Measurements from ENCODE around the gene CRADD.
"Not testable (repeated sequence)": the region's sequence is repeated elsewhere in the genome, so short reads cannot be mapped to it uniquely, and the experiment has no call there.

Gene CRADD

GRCh38 chr12:93780101-93780641 is 103.0 kb downstream of the CRADD start:
- peaks cover 5% of the 10 kb centered on the region; the same call in 1 of the 2 replicates for H3K4me1 ChIP-seq (ENCODE audit: control insufficient read depth, insufficient read depth, low read length)
- H3K4me3 ChIP-seq (ENCODE audit: low read depth, low read length) = no peak overlapping the region
- ChIA-PET CTCF (interaction anchor here (0.6 to 1.1 kb wide), 2 partner anchors 14 to 1033 kb away, joined by 3 to 7 read pairs; no protein-coding TSS in a partner anchor), POLR2A (no interaction called here)
- H3K27ac ChIP-seq (ENCODE audit: extremely low read depth, low read depth, low read length) = no peak overlapping the region
- H3K9me3 ChIP-seq (ENCODE audit: control insufficient read depth, insufficient read depth, low read depth, low read length) = no peaks in the 10 kb centered on the region
- TF ChIP-seq ZNF133 (tag by site-specific recombination; IDR thresholded peaks at IDR 0.05) = no peak
- TF ChIP-seq ZNF16 (tag by site-specific recombination; IDR thresholded peaks at IDR 0.05; ENCODE audit: low read depth) = no peak
- TF ChIP-seq KLF7 (tag by site-specific recombination; IDR thresholded peaks at IDR 0.05; ENCODE audit: borderline replicate concordance) = no peak
- no peak for TF ChIP-seq ZNF843 (tag by site-specific recombination; IDR thresholded peaks at IDR 0.05)
- TF ChIP-seq ZBTB21 (tag by site-specific recombination; IDR thresholded peaks at IDR 0.05) = no peak
- no peaks in the 10 kb centered on the region for H3K36me3 ChIP-seq (ENCODE audit: control insufficient read depth in 2 of 2, insufficient read depth in 1 of 2, low read length in 2 of 2)

- POLR2A ChIA-PET; H3K9me3 ChIP-seq (ENCODE audit: control insufficient read depth, insufficient read depth, low read depth, low read length); H3K27ac ChIP-seq (ENCODE audit: extremely low read depth, low read depth, low read length); H3K36me3 ChIP-seq (ENCODE audit: control insufficient read depth in 2 of 2, insufficient read depth in 1 of 2, low read length in 2 of 2); H3K4me1 ChIP-seq (ENCODE audit: control insufficient read depth, insufficient read depth, low read length); H3K4me3 ChIP-seq (ENCODE audit: low read depth, low read length): not testable (repeated sequence)
- CTCF ChIA-PET = interaction anchor here (0.6 to 1.1 kb wide), 3 partner anchors 14 to 1033 kb away, joined by 3 to 7 read pairs (median 3); no protein-coding TSS in a partner anchor
Observed at GRCh38 chr12:93780886-93781285, 103.7 kb downstream of the CRADD start.

DNA sequence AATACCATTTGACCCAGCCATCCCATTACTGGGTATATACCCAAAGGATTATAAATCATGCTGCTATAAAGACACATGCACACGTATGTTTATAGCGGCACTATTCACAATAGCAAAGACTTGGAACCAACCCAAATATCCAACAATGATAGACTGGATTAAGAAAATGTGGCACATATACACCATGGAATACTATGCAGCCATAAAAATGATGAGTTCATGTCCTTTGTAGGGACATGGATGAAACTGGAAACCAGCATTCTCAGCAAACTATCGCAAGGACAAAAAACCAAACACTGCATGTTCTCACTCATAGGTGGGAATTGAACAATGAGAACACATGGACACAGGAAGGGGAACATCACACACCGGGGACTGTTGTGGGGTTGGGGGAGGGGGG is 104.8 kb downstream of the CRADD start:
- POLR2A ChIA-PET; H3K4me1 ChIP-seq (ENCODE audit: control insufficient read depth, insufficient read depth, low read length); H3K4me3 ChIP-seq (ENCODE audit: low read depth, low read length); H3K9me3 ChIP-seq (ENCODE audit: control insufficient read depth, insufficient read depth, low read depth, low read length); CTCF ChIA-PET; H3K27ac ChIP-seq (ENCODE audit: extremely low read depth, low read depth, low read length); H3K36me3 ChIP-seq (ENCODE audit: control insufficient read depth in 2 of 2, insufficient read depth in 1 of 2, low read length in 2 of 2): not testable (repeated sequence)
- peak; percentile 92 for TF ChIP-seq ZNF146 (tag by site-specific recombination; IDR thresholded peaks at IDR 0.05)

GRCh38 chr12:93782853-93783252 is 105.7 kb downstream of the CRADD start:
- CTCF ChIA-PET = interaction anchor here (1.1 kb wide), 1 partner anchor 319 kb away, joined by 3 read pairs; no protein-coding TSS in a partner anchor

DNA sequence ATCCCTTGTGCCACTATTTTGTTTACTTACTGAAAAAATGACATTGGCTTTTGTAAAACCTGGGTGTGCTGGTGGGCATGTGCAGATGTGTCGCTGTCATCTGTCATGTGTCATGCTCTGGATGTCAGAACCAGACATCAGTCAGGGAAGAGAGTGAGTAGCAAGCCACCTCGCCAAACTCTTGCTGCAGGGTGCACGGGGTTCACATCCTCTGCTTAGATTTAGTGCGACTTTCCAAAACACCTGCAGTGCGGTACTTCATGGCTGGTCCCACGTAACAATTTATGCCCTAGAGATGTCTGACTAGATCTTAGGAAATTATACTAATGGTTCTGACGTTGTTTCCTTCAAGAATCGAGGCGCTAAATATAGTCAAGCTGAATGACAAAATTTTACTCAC is 106.7 kb downstream of the CRADD start:
- H3K9me3 ChIP-seq (ENCODE audit: control insufficient read depth, insufficient read depth, low read depth, low read length) = no peaks in the 10 kb centered on the region
- ChIA-PET POLR2A (no interaction called here), CTCF (interaction anchor here (1.0 to 1.2 kb wide), 4 partner anchors 17 to 318 kb away, joined by 3 to 4 read pairs (median 3); no protein-coding TSS in a partner anchor)
- H3K27ac ChIP-seq (ENCODE audit: extremely low read depth, low read depth, low read length) = no peak overlapping the region
- H3K36me3 ChIP-seq (ENCODE audit: control insufficient read depth in 2 of 2, insufficient read depth in 1 of 2, low read length in 2 of 2) = no peaks in the 10 kb centered on the region
- no peak overlapping the region for H3K4me3 ChIP-seq (ENCODE audit: low read depth, low read length)
- peaks cover 8% of the 10 kb centered on the region; the same call in 1 of the 2 replicates for H3K4me1 ChIP-seq (ENCODE audit: control insufficient read depth, insufficient read depth, low read length)
- TF ChIP-seq ZNF792 (tag by site-specific recombination; IDR thresholded peaks at IDR 0.05) = no peak
- no peak for TF ChIP-seq ZNF211 (tag by site-specific recombination; IDR thresholded peaks at IDR 0.05; ENCODE audit: low read depth)
- TF ChIP-seq, protein P1, sequence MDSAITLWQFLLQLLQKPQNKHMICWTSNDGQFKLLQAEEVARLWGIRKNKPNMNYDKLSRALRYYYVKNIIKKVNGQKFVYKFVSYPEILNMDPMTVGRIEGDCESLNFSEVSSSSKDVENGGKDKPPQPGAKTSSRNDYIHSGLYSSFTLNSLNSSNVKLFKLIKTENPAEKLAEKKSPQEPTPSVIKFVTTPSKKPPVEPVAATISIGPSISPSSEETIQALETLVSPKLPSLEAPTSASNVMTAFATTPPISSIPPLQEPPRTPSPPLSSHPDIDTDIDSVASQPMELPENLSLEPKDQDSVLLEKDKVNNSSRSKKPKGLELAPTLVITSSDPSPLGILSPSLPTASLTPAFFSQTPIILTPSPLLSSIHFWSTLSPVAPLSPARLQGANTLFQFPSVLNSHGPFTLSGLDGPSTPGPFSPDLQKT (IDR thresholded peaks at IDR 0.05; ENCODE audit: borderline replicate concordance, low read depth, low read length) = no peak
- no peak for TF ChIP-seq ZNF114 (tag by site-specific recombination; IDR thresholded peaks at IDR 0.05)
- no peak for TF ChIP-seq ZNF544 (tag by site-specific recombination; IDR thresholded peaks at IDR 0.05)
- no peak for TF ChIP-seq ZNF596 (tag by site-specific recombination; IDR thresholded peaks at IDR 0.05)
- TF ChIP-seq ZFP41 (tag by site-specific recombination; IDR thresholded peaks at IDR 0.05; ENCODE audit: borderline replicate concordance) = no peak
- no peak for TF ChIP-seq ZNF416 (tag by site-specific recombination; IDR thresholded peaks at IDR 0.05)
- TF ChIP-seq ZNF521 (tag by site-specific recombination; IDR thresholded peaks at IDR 0.05) = no peak
- no peak for TF ChIP-seq ZNF621 (tag by site-specific recombination; IDR thresholded peaks at IDR 0.05)
- no peak for TF ChIP-seq KLF10 (tag by site-specific recombination; IDR thresholded peaks at IDR 0.05)

More at GRCh38 chr12:93782853-93783252, 105.7 kb downstream of the CRADD start:
- TF ChIP-seq SETDB1 (IDR thresholded peaks at IDR 0.05; ENCODE audit: insufficient read length, low read length) (no peak), ZNF701 (tag by site-specific recombination; IDR thresholded peaks at IDR 0.05) (no peak), SP2 (tag by site-specific recombination; IDR thresholded peaks at IDR 0.05) (no peak), ZNF792 (tag by site-specific recombination; IDR thresholded peaks at IDR 0.05) (no peak), ZIC2 (tag by site-specific recombination; IDR thresholded peaks at IDR 0.05) (no peak), ZNF350 (tag by site-specific recombination; IDR thresholded peaks at IDR 0.05) (no peak), HOXC10 (CRISPR knock-in tag; IDR thresholded peaks at IDR 0.05) (no peak), KLF16 (tag by site-specific recombination; IDR thresholded peaks at IDR 0.05) (no peak), ZNF621 (tag by site-specific recombination; IDR thresholded peaks at IDR 0.05) (no peak), ZSCAN30 (tag by site-specific recombination; IDR thresholded peaks at IDR 0.05) (no peak), ZNF596 (tag by site-specific recombination; IDR thresholded peaks at IDR 0.05) (no peak), ZBTB21 (tag by site-specific recombination; IDR thresholded peaks at IDR 0.05) (no peak), ZNF777 (tag by site-specific recombination; IDR thresholded peaks at IDR 0.05; ENCODE audit: borderline replicate concordance) (no peak), ZBTB20 (tag by site-specific recombination; IDR thresholded peaks at IDR 0.05) (no peak), ZNF626 (tag by site-specific recombination; IDR thresholded peaks at IDR 0.05) (no peak), ZXDB (tag by site-specific recombination; IDR thresholded peaks at IDR 0.05) (no peak), ZNF274 (IDR thresholded peaks at IDR 0.05; ENCODE audit: low read length) (no peak), ZNF274 (tag by site-specific recombination; IDR thresholded peaks at IDR 0.05; ENCODE audit: borderline replicate concordance) (no peak)
- TF ChIP-seq, protein P2, sequence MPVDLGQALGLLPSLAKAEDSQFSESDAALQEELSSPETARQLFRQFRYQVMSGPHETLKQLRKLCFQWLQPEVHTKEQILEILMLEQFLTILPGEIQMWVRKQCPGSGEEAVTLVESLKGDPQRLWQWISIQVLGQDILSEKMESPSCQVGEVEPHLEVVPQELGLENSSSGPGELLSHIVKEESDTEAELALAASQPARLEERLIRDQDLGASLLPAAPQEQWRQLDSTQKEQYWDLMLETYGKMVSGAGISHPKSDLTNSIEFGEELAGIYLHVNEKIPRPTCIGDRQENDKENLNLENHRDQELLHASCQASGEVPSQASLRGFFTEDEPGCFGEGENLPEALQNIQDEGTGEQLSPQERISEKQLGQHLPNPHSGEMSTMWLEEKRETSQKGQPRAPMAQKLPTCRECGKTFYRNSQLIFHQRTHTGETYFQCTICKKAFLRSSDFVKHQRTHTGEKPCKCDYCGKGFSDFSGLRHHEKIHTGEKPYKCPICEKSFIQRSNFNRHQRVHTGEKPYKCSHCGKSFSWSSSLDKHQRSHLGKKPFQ (tag by site-specific recombination; IDR thresholded peaks at IDR 0.05) = no peak
- no peak overlapping the region for H3K27ac ChIP-seq (ENCODE audit: extremely low read depth, low read depth, low read length)
- peaks cover 8% of the 10 kb centered on the region; the same call in 1 of the 2 replicates for H3K4me1 ChIP-seq (ENCODE audit: control insufficient read depth, insufficient read depth, low read length)
- H3K36me3 ChIP-seq (ENCODE audit: control insufficient read depth in 2 of 2, insufficient read depth in 1 of 2, low read length in 2 of 2) = no peaks in the 10 kb centered on the region
- POLR2A ChIA-PET = no interaction called here
- no peak overlapping the region for H3K4me3 ChIP-seq (ENCODE audit: low read depth, low read length)
- H3K9me3 ChIP-seq (ENCODE audit: control insufficient read depth, insufficient read depth, low read depth, low read length) = no peaks in the 10 kb centered on the region

Data from HEK293 (cell line).